GM19238 (cell line): Measurements from ENCODE around the gene RPTOR.
"Not testable (repeated sequence)": the region's sequence is repeated elsewhere in the genome, so short reads cannot be mapped to it uniquely, and the experiment has no call there.

Experiments used
- DNase-seq: peaks from one replicate; pipeline ENCODE4 v3.0.0; 2011; ENCODE audit warnings: low spot score; ENCODE audit not compliant: insufficient read length

Gene RPTOR

GRCh38 chr17:80693511-80693910 is 148.9 kb downstream of the RPTOR start:
- DNase-seq = no peak

- no peak for DNase-seq
Observed at GRCh38 chr17:80694085-80694991, 149.7 kb downstream of the RPTOR start.

- DNase-seq = no peak
Observed at GRCh38 chr17:80694992-80695912, 150.6 kb downstream of the RPTOR start.

- DNase-seq = no peak
Observed at GRCh38 chr17:80695979-80696378, 151.3 kb downstream of the RPTOR start.

- no peak for DNase-seq
Observed at GRCh38 chr17:80696456-80696855, 151.8 kb downstream of the RPTOR start.

DNA sequence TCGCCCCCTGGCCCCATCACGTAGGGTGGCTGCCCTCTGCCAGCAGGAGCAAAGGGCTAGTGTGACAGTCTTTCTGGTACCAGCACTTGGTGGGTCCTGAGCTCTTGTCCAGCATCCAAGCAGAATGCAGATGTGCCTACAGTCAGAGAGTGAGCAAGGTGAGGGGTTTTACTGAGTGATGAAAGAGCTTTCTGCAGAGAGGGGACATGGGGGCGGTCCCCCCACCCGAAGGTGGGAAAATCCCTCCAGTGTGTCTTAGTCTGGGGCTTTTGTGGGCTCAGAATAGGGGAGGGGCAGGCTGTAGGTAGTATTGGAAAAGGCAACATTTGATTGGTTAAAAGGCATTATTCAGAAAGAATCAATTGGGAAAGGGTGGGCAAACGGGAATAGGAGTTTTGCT is 152.3 kb downstream of the RPTOR start:
- no peak for DNase-seq

- no peak for DNase-seq
Observed at GRCh38 chr17:80698297-80698696, 153.7 kb downstream of the RPTOR start.

- not testable (repeated sequence) for DNase-seq
Observed at GRCh38 chr17:80699205-80699604, 154.6 kb downstream of the RPTOR start.

GRCh38 chr17:80701730-80702129 is 157.1 kb downstream of the RPTOR start:
- no peak for DNase-seq

- DNase-seq = no peak
Observed at GRCh38 chr17:80702315-80703141, 157.9 kb downstream of the RPTOR start.

DNA sequence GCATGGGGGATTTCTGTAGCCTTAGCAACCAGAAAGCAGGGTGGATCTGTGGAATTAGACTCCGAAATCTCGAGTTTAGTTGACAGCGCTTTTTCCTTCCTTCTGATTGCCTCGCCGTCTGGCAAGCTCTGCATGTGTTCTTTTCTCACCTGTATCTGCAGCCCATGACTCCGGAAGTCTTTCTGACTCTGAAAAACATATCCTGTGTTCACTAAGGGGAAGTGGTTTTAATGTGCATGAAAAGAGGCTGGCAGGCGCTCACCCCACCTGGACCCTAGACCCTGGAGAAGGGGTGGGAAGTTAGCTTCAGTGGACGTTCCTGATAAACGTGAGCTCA is 158.5 kb downstream of the RPTOR start:
- DNase-seq = no peak

GRCh38 chr17:80704381-80704819 is 159.8 kb downstream of the RPTOR start:
- DNase-seq = no peak

DNA sequence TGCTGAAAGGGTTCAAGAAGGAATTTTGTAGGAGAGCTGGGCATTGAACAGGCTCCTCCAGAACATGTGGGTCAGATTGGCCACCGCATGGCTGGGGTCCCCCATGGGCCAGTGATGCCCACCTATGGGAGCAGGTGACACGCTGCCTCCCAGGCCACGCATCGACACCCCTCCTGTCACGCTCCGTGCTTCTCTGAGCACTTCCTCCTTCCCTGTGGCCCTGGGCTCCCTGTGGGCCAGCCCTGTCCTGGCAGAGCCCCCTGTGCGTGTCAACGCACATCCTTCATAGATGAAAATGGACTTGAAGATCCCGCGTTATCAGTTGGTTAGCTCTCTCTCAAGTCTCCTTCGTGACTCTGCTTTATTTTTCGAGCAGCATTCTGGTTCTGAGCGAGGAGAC is 160.3 kb downstream of the RPTOR start:
- DNase-seq = no peak

- no peak for DNase-seq
Observed at GRCh38 chr17:80705988-80706387, 161.3 kb downstream of the RPTOR start.

GRCh38 chr17:80706463-80706867 is 161.8 kb downstream of the RPTOR start:
- DNase-seq = no peak

- no peak for DNase-seq
Observed at GRCh38 chr17:80708480-80708879, 163.8 kb downstream of the RPTOR start.

- DNase-seq = no peak
Observed at GRCh38 chr17:80709090-80709695, 164.6 kb downstream of the RPTOR start.

- DNase-seq = no peak
Observed at GRCh38 chr17:80710714-80711302, 166.2 kb downstream of the RPTOR start.

DNA sequence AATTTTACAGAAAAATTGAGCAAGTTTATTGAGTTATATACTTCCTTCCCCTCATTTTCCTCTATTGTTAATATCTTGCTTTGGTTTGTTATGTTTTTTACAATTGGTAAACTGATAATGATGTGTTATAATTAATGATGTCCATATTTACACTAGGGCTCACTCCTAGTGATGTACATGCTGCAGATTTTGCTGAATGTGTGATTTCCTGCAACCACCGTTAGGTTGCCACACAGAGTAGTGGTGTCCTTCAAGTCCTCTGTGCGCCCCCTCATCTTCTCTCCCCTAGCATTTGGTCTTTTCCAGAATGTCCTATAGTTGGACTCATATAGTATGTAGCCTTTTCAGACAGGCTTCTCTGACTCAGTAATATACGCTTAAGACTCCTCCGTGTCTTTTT is 167.5 kb downstream of the RPTOR start:
- no peak for DNase-seq

GRCh38 chr17:80712606-80713005 is 168.0 kb downstream of the RPTOR start:
- no peak for DNase-seq
